Stimulated activated CD4-positive, alpha-beta T cell treated with anti-CD3 and anti-CD28 coated beads, Interleukin-4, amount 100 ng/mL, for 48 hours (primary cell): ENCODE results near the gene FAM89B.
"Not testable (repeated sequence)": the region's sequence is repeated elsewhere in the genome, so short reads cannot be mapped to it uniquely, and the experiment has no call there.

Experiments used
- DNase-seq, 2 donors: peaks; one replicate each; pipeline ENCODE4 v3.0.0-alpha.2; 2020; ENCODE audit warnings: low read depth in 2 of 2

Gene FAM89B

DNA sequence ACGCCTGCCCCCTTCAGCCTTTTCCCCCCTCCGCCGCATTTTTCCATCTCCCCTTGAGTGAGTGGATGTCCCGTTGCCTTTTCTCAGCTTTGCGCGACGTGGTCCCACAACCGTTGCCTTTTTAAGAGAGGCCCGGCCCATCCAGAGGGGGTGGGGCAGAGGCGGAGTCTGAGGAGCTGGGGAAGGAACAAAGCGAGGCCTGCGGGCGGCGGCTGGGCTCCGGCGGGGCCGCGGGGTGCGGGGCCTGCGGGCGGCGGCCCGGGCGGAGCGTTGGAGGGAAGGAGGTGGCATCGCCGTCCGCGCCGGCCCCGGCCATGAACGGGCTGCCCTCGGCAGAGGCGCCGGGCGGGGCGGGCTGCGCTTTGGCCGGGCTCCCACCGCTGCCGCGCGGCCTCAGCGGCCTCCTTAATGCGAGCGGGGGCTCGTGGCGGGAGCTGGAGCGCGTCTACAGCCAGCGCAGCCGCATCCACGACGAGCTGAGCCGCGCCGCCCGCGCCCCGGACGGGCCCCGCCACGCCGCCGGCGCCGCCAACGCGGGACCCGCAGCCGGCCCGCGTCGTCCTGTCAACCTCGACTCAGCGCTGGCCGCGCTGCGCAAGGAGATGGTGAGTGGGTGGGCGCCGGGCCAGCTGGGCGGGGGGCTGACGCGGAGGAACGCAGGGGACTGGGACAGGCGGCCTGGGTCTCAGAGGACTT, at the start of gene FAM89B:
FAM89B (plus strand) TSS at position 183 of the 696 bp plus-strand sequence; CDS start at position 315, 132 bp downstream.
- DNase-seq = peak; percentile 87 to 90

DNA sequence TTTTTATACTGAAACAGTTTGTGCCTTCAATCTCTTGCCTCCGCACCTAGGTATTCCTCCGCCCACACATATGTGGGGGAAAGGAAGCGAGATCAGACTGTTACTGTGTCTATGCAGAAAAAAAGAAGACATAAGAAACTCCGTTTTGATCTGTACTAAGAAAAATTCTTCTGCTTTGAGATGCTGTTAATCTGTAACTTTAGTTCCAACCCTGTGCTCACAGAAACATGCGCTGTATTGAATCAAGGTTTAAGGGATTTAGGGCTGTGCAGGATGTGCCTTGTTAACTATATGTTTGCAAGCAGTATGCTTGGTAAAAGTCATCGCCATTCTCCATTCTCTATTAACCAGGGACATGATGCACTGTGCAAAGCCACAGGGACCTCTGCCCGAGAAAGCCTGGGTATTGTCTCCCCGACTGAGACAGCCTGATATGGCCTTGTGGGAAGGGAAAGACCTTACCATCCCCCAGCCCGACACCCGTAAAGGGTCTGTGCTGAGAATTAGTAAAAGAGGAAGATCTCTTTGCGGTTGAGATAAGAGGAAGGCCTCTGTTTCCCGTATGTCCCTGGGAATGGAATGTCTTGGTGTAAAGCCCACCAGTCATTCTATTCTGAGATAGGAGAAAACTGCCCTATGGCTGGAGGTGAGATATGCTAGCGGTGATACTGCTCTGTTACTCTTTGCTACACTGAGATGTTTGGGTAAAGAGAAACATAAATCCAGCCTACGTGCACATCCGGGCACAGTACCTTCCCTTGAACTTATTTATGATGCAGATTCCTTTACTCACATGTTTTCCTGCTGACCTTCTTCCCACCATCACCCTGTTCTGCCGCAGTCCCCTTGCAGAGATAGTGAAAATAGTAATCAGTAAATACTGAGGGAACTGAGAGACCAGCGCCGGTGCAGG, 49.4 kb upstream of the FAM89B start:
- DNase-seq = not testable (repeated sequence)

DNA sequence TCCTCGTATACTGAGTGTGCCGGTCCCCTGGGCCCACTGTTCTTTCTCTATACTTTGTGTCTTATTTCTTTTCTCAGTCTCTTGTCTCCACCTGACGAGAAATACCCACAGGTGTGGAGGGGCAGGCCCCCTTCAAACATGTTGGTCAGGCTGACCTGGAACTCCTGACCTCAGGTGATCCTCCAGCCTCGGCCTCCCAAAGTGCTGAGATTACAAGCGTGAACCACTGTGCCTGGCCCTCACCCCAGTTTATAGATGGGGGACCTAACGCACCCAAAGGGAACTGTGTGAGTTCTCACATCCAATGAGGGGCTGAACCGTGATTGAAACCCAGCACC, 48.7 kb upstream of the FAM89B start:
- not testable (repeated sequence) for DNase-seq

DNA sequence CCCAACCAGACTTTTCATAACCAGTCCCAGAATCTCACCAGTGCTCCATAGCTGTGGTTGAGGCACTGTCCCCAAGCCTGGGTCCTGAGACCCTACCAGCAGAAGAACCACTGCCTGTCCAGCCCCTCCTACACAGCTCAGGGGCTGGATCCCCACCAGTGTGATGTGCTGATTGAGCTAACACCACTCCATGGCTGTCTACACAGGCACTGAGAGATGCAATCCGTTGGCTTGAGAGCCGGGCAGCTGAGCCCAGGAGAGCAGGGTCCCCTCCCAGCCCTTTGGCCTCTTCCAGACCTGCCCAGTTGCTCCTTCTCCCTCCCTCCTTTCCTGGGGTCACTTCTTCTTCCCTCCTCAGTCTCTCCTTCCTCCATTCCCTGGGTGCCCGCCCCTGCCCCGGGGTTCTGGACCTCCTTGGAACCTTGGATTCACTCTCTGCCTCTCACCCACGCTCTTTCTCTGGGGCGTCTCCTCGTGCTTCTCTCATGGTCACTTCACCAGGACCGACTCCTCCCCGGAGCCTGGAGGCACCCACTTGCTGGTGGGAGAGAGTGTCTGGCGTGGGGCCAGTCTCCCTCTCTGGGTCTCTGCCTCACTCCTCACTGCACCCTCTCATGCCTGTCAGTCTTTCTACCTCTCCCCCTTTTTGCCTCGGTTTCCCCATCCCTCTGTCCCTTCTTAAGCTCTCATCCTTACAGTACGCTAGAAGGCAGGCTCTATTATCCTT, 48.2 kb upstream of the FAM89B start:
- DNase-seq = no peak

DNA sequence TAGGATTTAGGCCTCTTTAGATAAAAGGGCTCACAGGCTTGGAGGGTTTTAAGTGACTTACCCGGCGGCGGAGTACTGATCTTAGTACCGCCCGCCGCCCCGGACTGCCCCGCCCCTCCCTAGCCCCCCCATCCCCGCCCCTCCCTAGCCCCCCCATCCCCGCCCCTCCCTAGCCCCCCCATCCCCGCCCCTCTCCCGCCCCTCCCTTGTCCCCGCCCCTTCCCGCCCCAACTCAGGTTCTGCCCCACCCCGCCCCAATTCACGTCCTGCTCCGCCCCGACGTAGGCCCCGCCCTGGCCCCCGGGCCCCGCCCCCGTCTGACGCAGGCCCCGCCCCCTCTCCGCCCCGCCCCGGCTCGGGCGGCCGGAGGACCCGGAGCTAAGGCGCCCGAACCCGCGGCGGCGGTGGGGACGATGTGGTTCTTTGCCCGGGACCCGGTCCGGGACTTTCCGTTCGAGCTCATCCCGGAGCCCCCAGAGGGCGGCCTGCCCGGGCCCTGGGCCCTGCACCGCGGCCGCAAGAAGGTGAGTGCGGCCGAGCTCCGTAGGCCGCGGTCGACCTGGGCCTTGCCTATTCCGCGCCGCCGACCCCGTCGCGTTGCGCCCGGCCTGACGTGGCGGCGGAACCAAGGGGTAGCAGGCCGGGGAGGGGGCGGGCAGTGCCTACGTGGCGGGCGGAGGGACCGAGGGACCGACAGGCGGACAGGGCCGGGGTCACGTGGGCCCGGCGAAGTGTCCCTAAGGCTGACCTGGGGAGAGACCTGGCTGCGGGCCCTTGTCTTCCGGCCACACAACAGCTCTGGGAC, 47.4 kb upstream of the FAM89B start, which contains the start of gene SCYL1:
SCYL1 (plus strand) TSS at position 343 of the 805 bp plus-strand sequence; CDS start at position 414, 71 bp downstream.
- peak; percentile 63 to 83 for DNase-seq

DNA sequence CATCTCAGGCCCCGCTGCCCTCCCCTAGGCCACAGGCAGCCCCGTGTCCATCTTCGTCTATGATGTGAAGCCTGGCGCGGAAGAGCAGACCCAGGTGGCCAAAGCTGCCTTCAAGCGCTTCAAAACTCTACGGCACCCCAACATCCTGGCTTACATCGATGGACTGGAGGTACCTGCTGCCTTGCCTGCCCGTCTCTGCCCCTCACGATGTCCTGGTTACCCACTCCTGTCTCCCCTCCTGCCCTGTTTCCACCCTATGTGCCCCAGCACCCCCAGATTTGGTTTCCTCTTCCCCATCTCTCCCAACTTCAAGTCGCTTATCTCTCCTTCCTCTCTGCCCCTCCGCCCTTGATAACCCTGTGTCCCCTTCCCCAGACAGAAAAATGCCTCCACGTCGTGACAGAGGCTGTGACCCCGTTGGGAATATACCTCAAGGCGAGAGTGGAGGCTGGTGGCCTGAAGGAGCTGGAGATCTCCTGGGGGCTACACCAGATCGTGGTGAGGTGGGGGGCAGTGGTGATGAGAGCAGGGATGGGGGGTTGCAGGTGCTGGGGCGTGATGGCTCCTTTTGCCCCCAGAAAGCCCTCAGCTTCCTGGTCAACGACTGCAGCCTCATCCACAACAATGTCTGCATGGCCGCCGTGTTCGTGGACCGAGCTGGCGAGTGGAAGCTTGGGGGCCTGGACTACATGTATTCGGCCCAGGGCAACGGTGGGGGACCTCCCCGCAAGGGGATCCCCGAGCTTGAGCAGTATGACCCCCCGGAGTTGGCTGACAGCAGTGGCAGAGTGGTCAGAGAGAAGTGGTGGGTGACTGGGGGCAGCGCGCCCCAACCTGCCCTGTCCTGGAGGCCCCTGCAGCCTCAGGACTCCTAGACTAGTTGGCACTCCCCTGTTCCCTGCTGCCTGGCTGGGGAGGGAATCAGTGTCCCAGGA, 46.5 kb upstream of the FAM89B start:
- DNase-seq = no peak

DNA sequence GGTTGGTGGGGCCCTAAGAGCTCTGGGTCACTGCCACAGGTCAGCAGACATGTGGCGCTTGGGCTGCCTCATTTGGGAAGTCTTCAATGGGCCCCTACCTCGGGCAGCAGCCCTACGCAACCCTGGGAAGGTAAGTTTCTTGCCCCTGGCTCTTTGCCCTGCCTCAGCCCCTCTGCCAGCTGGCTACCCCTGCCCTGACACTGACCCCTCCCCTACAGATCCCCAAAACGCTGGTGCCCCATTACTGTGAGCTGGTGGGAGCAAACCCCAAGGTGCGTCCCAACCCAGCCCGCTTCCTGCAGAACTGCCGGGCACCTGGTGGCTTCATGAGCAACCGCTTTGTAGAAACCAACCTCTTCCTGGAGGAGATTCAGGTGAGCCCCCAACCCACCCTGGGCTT, 45.6 kb upstream of the FAM89B start:
- no peak for DNase-seq

DNA sequence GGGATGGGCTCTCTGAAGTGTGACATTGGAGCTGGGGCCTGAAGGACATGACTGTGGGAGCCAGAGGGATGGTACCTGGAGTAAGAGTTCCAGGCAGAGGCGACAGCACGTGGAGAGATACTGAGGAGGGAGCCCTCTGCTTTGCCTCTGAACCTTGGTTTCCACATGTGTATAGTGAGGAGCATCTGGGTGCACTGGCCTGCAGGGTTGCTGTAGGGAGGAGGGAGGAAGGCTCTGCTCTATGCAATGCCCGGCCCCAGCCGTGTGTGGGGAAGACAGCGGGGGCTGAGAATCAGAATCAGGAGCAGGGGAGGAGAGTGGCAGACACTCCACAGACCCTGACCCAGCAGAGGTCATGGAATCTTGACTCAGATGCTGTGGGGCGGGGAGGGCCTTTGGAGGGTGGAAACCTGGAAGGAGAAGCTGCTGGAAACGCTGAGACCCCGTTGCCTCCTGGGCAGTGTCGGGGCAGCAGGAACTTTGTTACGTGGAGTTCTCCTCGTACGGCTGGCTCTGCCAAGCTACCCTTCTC, 43.5 kb upstream of the FAM89B start:
- DNase-seq = no peak

DNA sequence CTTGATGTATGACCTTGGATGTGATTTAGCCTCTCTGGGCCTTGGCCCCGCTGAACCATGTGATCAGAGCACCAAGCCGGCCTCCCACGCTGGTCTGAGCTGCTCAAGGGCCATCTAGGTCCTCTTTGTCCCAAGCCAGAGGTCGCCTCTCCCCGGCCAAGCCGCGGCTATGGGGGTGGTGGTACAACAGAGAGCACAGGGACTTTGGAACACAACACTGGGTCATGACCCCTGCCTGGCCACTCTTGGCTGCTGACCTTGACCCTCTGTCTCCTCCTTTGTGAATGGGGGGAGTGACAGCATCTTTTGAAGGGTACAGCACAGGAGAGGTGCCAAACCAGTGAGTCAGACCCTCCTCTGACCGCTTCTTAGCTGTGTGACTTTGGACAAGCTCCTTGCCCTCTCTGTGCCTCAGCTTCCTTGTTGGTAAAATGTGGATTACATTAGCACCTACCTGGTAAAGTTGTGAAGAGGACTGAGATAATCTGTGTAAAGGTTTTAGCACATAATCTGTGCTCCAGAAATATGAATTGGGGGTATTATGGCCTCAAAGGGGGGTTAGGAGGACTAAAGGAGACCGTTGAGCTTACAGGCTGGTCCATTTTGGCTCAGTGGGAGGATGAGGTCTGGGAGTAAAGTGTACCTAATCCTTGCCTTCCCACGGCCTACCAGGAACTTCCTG, 42.7 kb upstream of the FAM89B start:
- no peak for DNase-seq

DNA sequence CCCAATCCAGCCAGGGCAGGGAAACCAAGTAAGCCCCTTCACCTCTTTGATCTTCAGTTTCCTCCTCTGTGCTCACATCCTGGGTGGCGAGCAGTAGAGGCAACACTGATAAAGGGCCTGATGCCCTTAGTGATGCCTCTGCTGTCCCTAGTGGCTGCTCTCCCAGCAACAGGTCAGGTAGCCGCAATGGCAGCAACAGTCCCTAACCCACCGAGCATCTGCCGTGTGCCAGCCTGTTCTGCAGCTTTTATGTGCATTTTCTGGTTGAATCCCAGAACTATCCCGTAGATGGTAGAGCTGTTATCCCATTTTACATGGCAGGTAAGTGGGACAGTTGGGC, 42.2 kb upstream of the FAM89B start:
- DNase-seq = no peak

DNA sequence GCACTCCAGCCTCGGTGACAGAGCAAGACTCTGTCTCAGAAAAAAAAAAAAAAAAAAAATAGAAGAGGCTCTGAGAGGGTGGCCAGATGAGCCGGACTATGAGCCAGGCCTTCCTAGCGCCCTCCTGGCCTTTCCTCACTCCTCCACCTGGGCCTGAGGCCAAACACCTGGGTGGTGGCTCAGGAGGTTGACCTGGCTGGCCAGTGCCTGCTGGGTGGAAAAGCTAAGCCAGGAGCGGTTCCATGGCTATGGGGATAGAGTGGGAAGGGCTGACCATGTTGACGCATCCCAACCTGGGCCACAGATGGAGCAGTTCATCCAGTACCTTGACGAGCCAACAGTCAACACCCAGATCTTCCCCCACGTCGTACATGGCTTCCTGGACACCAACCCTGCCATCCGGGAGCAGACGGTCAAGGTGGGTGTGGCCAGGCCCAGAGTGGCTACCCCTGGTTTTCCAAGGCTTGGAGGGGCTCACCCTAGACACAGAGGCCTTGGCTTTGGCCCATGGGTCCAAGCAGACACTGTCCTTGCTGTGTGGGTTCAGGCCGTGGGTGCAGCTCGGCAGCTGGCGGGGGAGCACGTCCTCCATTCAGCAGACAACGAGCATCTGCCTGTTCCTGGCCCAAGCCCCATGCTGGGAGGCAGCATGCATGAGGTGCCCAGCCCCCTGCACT, 39.8 kb upstream of the FAM89B start:
- DNase-seq = no peak

DNA sequence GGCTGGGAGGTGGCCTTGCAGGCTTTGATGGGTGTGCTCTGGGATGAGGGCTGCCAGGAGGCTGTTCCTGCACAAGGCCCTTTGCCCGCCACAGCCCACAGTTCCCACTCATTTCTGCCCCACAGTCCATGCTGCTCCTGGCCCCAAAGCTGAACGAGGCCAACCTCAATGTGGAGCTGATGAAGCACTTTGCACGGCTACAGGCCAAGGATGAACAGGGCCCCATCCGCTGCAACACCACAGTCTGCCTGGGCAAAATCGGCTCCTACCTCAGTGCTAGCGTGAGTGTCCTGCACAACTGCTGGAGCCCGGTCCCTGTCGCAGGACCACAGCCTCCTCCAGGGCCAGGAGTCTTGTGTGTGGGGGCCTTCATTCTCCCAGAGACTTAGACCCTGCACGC, 37.2 kb upstream of the FAM89B start:
- no peak for DNase-seq

DNA sequence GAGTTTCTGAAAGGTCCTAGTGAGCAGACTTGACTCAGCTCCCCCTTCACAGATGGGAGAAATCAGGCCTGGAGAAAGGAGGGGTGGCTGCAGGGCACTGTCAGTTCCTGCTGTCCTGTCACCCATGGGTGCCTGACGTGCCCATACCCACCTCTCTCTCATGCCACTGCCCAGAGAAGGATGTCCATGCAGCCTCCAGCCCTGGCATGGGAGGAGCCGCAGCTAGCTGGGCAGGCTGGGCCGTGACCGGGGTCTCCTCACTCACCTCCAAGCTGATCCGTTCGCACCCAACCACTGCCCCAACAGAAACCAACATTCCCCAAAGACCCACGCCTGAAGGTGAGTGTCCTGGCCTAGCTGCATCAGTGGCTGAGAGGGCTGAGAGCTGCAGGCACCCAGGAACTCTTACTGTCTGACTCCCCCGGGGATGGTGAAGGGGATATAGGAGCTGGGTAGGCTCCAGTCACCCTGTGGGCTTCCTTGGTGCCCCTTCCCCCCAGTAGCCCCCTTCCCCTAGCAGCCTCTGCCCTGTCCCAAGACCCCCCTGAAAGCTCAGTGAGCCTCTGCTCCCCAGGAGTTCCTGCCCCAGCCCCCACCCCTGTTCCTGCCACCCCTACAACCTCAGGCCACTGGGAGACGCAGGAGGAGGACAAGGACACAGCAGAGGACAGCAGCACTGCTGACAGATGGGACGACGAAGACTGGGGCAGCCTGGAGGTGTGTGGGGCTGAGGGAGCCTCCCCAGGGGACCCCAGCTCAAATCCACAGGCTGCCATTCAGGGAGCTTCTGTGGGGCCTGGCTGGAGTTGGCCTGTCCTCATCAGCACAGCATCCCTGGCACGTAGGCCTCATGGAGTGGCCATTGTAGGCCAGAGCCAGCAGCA, 35.7 kb upstream of the FAM89B start:
- DNase-seq = no peak

DNA sequence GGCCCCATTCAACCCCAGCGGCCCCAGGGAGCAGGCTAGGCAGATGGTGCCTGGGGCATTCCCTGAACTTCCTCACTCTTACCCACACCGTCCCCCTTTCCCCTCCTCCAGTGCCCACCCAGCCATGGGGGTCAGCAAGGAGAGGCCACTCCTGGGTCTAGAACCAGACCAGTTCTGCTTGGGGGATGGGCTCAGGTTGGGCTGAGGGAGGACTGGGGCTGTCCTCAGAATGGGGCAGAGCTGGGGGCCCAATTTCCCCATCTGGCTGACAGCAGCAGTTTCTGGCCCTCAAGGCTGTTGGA, 35.1 kb upstream of the FAM89B start:
- DNase-seq = no peak

DNA sequence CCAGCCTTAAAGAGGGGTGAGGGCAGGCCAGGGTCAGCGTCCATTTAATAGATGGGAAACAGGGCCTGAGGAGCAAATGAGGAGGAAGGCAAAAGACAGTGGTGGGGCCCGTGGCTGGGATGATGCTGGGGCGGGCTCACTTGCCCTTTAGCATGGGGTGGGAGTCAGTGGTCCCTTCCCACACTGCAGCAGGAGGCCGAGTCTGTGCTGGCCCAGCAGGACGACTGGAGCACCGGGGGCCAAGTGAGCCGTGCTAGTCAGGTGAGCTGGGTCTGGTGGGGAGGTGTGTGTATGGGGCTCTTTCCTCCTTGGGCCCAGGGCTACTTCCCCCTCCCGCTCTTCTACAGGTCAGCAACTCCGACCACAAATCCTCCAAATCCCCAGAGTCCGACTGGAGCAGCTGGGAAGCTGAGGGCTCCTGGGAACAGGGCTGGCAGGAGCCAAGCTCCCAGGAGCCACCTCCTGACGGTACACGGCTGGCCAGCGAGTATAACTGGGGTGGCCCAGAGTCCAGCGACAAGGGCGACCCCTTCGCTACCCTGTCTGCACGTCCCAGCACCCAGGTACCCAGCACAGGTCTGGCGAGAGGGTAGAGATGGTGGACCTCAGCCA, 34.6 kb upstream of the FAM89B start:
- DNase-seq = no peak

DNA sequence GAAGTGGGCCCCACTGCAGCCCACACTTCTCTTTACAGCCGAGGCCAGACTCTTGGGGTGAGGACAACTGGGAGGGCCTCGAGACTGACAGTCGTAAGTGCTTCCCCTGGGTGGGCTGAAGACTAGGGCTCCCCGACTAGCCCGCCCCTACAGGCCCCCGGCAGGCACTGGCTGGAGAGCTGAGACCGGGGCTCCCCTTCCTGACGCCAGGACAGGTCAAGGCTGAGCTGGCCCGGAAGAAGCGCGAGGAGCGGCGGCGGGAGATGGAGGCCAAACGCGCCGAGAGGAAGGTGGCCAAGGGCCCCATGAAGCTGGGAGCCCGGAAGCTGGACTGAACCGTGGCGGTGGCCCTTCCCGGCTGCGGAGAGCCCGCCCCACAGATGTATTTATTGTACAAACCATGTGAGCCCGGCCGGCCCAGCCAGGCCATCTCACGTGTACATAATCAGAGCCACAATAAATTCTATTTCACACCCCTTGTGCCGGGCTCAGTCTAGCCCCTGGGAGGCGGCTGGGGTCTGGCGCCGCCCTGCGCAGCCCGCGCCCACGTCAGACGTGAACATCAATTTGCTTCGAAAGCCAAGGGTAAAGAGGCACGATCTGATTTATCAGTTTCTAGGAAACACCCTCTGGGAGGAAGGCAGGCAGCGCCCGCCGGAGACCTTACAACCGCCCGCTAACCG, 34.0 kb upstream of the FAM89B start:
- no peak for DNase-seq
